NB4 (cell line): ENCODE results near the gene TMEM63B.

ENCODE experiments used
- POLR2A ChIP-seq: IDR thresholded peaks from 2 replicates; pipeline ENCODE4 v1.6.1; 2011; ENCODE audit warnings: mild to moderate bottlenecking; ENCODE audit not compliant: insufficient read length; ENCODE audit errors: extremely low read depth
- TF ChIP-seq, protein P1 (sequence below): IDR thresholded peaks from one replicate; pipeline ENCODE4 v1.5.1; 2012; ENCODE audit warnings: low read depth, low read length

DNA sequence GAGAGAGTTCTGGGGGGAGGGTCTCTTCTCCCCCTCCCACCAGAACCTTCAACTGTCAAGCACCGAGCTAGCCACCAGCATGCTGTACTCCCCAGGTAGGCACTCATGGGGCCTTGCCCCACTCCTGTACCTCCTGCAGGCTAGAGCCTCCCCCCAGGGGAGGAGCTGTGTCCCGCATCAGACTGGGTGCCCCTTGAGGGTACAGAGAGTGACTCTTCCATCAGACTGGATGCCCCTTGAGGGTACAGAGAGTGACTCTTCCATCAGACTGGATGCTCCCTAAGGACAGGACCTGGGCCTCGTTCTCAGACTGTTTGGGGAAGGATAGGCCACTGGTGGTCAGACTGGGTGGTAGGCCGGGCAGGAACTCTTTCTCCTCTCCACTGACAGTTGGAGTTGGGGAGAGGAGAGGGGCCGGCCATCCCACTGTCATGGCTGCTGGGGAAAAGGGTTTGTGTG is 31.4 kb downstream of the TMEM63B start, which contains the start of gene CAPN11:
- TF ChIP-seq, protein P1, sequence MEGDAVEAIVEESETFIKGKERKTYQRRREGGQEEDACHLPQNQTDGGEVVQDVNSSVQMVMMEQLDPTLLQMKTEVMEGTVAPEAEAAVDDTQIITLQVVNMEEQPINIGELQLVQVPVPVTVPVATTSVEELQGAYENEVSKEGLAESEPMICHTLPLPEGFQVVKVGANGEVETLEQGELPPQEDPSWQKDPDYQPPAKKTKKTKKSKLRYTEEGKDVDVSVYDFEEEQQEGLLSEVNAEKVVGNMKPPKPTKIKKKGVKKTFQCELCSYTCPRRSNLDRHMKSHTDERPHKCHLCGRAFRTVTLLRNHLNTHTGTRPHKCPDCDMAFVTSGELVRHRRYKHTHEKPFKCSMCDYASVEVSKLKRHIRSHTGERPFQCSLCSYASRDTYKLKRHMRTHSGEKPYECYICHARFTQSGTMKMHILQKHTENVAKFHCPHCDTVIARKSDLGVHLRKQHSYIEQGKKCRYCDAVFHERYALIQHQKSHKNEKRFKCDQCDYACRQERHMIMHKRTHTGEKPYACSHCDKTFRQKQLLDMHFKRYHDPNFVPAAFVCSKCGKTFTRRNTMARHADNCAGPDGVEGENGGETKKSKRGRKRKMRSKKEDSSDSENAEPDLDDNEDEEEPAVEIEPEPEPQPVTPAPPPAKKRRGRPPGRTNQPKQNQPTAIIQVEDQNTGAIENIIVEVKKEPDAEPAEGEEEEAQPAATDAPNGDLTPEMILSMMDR, result no peak
- TF ChIP-seq POLR2A, result no peak
